Hepatocyte (in vitro differentiated cells): ENCODE measurements around the gene OSBP. TPM values are rescaled to one million over a fixed set of nuclear protein-coding genes. Genes with fewer than 3 reads are reported as not detected.
"Not testable (repeated sequence)": the region's sequence is repeated elsewhere in the genome, so short reads cannot be mapped to it uniquely, and the experiment has no call there.

Source experiments
- DNase-seq: peaks from one replicate; pipeline ENCODE4 v3.0.0-alpha.2; 2016; ENCODE audit warnings: low spot score
- H2AFZ ChIP-seq: fragments of 200-600 bp; sonication (generic); 2 replicates; pipeline ENCODE4 v1.6.0; 2016; ENCODE audit warnings: antibody characterized with exemption, mild to moderate bottlenecking
- H3K27ac ChIP-seq: fragments of 200-600 bp; sonication (generic); 2 replicates; pipeline ENCODE4 v1.5.1; 2016; ENCODE audit warnings: mild to moderate bottlenecking
- H3K27me3 ChIP-seq: fragments of 200-600 bp; sonication (generic); 2 replicates; pipeline ENCODE4 v1.6.1; 2016
- H3K36me3 ChIP-seq: fragments of 200-600 bp; sonication (generic); replicated peaks from 2 replicates; pipeline ENCODE4 v1.5.1; 2016; ENCODE audit warnings: low read depth; ENCODE audit not compliant: insufficient read depth
- H3K4me1 ChIP-seq: fragments of 200-600 bp; sonication (generic); 2 replicates; pipeline ENCODE4 v1.5.1; 2016; ENCODE audit warnings: mild to moderate bottlenecking, moderate library complexity; ENCODE audit not compliant: insufficient read depth
- H3K4me2 ChIP-seq: fragments of 200-600 bp; sonication (generic); 2 replicates; pipeline ENCODE4 v1.6.0; 2016
- H3K4me3 ChIP-seq: fragments of 200-600 bp; sonication (generic); 2 replicates; pipeline ENCODE4 v1.5.1; 2016; ENCODE audit warnings: mild to moderate bottlenecking
- H3K79me2 ChIP-seq: fragments of 200-600 bp; sonication (generic); 2 replicates; pipeline ENCODE4 v1.6.0; 2017; ENCODE audit warnings: mild to moderate bottlenecking
- H3K9me2 ChIP-seq: fragments of 200-600 bp; sonication (generic); replicated peaks from 2 replicates; pipeline ENCODE4 v1.6.0; 2017; ENCODE audit warnings: mild to moderate bottlenecking; ENCODE audit not compliant: insufficient read depth
- H3K9me3 ChIP-seq: fragments of 200-600 bp; sonication (generic); 2 replicates; pipeline ENCODE4 v1.5.1; 2016; ENCODE audit warnings: low read depth, mild to moderate bottlenecking
- H4K20me1 ChIP-seq: fragments of 200-600 bp; sonication (generic); 2 replicates; pipeline ENCODE4 v1.6.0; 2016; ENCODE audit warnings: mild to moderate bottlenecking; ENCODE audit not compliant: insufficient read depth, poor library complexity, severe bottlenecking
- EZH2 ChIP-seq: fragments of 200-600 bp; sonication (generic); IDR thresholded peaks from 2 replicates; pipeline ENCODE4 v1.6.1; 2016; ENCODE audit warnings: antibody characterized with exemption, mild to moderate bottlenecking, borderline replicate concordance
- EZH2phosphoT487 ChIP-seq: fragments of 200-600 bp; sonication (generic); IDR thresholded peaks from one replicate; pipeline ENCODE4 v1.6.1; 2018; ENCODE audit warnings: antibody characterized with exemption, mild to moderate bottlenecking, low read depth, moderate library complexity; ENCODE audit not compliant: unreplicated experiment, severe bottlenecking
- WGBS: methylation state at CpG from one replicate; pipeline ENCODE4 v1.1.6; 2016; ENCODE audit warnings: low lambda C conversion rate; ENCODE audit errors: missing lambda C conversion rate; 5-methylcytosine and 5-hydroxymethylcytosine counted together
- polyA plus RNA-seq: library from polyadenylated mRNA; unstranded; fragments of >200 nt; fragmentation: Nextera tagmentation; extraction: Ambion mirVana; gene quantifications from 2 replicates; pipeline ENCODE4 v1.2.1, GENCODE V29; 2016
- total RNA-seq: library from RNA; depleted of rRNA; stranded (reverse); fragments of >200 nt; gene quantifications from 2 replicates; pipeline ENCODE4 v1.2.3, GENCODE V29; 2014
- TF ChIP-seq, protein P1 (sequence below): fragments of 200-600 bp; sonication (generic); IDR thresholded peaks from 2 replicates; pipeline ENCODE4 v1.5.1; 2016; ENCODE audit warnings: antibody characterized with exemption, mild to moderate bottlenecking; ENCODE audit not compliant: poor library complexity

Gene OSBP
- total and polyA plus RNA-seq, 2 experiments from 2014 or later, result 28.6 to 43.8 TPM

DNA sequence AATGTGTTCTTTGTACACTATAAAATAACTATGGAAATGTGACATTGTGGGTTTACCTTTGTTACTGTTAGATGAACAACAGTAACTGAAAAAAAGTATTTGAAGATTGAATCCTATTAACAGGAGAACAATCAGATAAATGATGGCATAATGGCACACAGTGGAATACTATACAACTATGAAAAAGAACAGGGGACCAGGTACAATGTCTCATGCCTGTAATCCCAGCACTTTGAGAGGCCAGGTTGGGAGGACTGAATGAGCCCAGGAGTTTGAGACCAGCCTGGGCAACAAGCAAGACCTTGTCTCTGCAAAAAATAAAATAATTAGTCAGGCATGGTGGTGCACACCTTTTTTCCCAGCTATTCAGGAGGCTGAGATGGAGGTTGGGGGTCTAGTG lies 14.4 kb upstream of the OSBP start:
- Histone ChIP-seq H2AFZ (no peak overlapping the region), H3K4me2 (no peak overlapping the region), H3K27ac (no peak overlapping the region), H3K4me1 (no peaks in the 10 kb centered on the region), H3K4me3 (no peak overlapping the region), H3K36me3 (no peaks in the 10 kb centered on the region), H3K79me2 (no peaks in the 10 kb centered on the region), H3K27me3 (no peaks in the 10 kb centered on the region), H4K20me1 (no peaks in the 10 kb centered on the region), H3K9me2 (no peaks in the 10 kb centered on the region), H3K9me3 (no peaks in the 10 kb centered on the region)
- TF ChIP-seq EZH2, result no peak
- no peak for TF ChIP-seq EZH2phosphoT487
- TF ChIP-seq, protein P1, sequence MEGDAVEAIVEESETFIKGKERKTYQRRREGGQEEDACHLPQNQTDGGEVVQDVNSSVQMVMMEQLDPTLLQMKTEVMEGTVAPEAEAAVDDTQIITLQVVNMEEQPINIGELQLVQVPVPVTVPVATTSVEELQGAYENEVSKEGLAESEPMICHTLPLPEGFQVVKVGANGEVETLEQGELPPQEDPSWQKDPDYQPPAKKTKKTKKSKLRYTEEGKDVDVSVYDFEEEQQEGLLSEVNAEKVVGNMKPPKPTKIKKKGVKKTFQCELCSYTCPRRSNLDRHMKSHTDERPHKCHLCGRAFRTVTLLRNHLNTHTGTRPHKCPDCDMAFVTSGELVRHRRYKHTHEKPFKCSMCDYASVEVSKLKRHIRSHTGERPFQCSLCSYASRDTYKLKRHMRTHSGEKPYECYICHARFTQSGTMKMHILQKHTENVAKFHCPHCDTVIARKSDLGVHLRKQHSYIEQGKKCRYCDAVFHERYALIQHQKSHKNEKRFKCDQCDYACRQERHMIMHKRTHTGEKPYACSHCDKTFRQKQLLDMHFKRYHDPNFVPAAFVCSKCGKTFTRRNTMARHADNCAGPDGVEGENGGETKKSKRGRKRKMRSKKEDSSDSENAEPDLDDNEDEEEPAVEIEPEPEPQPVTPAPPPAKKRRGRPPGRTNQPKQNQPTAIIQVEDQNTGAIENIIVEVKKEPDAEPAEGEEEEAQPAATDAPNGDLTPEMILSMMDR, result no peak
- DNase-seq, result no peak

DNA sequence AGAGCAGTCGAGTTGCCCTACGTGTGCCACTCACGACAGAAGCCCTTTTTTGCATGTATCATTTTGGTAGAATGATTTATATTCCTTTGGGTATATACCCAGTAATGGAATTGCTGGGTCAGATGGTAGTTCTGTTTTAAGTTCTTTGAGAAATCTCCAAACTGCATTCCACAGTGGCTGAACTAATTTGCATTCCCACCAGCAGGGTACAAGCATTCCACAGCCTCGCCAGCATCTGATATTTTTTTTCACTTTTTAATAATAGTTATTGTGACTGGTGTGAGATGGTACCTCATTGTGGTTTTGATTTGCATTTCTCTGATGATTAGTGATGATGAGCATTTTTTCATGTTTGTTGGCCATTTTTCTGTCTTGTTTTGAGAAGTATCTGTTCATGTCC lies 11.4 kb upstream of the OSBP start:
- not testable (repeated sequence) for H3K9me3 ChIP-seq, H3K4me2 ChIP-seq, H3K79me2 ChIP-seq, DNase-seq, H3K27ac ChIP-seq, H3K4me3 ChIP-seq, H2AFZ ChIP-seq, H3K27me3 ChIP-seq, H3K9me2 ChIP-seq, H3K36me3 ChIP-seq, H3K4me1 ChIP-seq, H4K20me1 ChIP-seq
- WGBS, result 91% methylated on average over 4 of the region's 4 CpGs

DNA sequence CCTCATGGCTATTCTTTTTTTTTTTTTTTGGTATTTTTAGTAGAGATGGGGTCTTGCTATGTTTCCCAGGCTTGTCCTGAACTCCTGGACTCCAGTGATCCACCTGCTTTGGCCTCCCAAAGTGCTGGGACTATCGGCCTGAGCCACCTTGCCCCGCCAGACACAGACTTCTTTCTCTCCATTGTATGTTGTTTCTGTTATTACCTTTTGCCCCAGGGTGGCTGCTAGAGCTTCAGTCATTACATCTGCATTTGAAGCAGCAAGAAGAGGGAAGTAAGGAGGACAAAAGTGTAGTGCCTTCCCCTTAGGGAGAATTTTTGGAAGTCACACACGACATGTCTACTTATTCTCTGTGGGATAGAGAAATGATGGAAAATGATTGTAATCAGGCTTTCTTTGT lies 10.1 kb upstream of the OSBP start:
- Histone ChIP-seq H3K4me1 (no peaks in the 10 kb centered on the region), H4K20me1 (no peaks in the 10 kb centered on the region), H3K4me2 (no peak overlapping the region), H3K27me3 (no peaks in the 10 kb centered on the region), H3K27ac (no peak overlapping the region), H2AFZ (no peak overlapping the region), H3K9me2 (no peaks in the 10 kb centered on the region), H3K9me3 (no peaks in the 10 kb centered on the region), H3K4me3 (no peak overlapping the region), H3K36me3 (no peaks in the 10 kb centered on the region), H3K79me2 (no peaks in the 10 kb centered on the region)
- WGBS, result 69% methylated on average over 3 of the region's 3 CpGs
- DNase-seq, result no peak
- TF ChIP-seq, protein P1, result no peak
- TF ChIP-seq EZH2, result no peak
- TF ChIP-seq EZH2phosphoT487, result no peak

DNA sequence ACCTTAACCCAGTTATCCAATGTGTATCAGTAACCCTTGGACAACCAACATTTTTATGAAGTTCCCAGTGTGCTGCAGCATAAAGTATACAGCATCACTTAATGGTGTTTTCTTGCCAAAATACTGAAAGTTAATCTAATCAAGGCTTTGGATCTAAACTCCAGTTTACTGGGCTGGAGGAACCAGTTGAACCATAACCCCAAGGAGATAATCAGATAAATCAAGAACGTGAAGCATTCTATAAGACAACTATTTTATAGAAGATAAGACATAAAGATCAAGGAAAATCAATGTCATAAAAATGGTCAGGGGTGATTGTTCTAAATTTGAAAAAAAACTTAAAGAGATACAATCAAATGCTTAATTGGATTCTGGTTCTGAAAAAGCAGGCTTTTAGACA lies 2.3 kb upstream of the OSBP start:
- Histone ChIP-seq H3K79me2 (peaks cover 25% of the 10 kb centered on the region), H3K27ac (no peak overlapping the region), H3K9me3 (no peaks in the 10 kb centered on the region), H3K4me3 (no peak overlapping the region), H4K20me1 (peaks cover 20% of the 10 kb centered on the region), H3K36me3 (no peaks in the 10 kb centered on the region), H3K4me1 (peaks cover 12% of the 10 kb centered on the region), H3K9me2 (no peaks in the 10 kb centered on the region), H2AFZ (no peak overlapping the region), H3K4me2 (no peak overlapping the region), H3K27me3 (no peaks in the 10 kb centered on the region)
- no peak for DNase-seq
- WGBS, result 43% methylated on average over 1 of the region's 1 CpG
- TF ChIP-seq EZH2 (no peak), EZH2phosphoT487 (no peak)
- TF ChIP-seq, protein P1, result no peak
